AG08396 (cell line): ENCODE results near the gene C4orf50.
"Not testable (repeated sequence)": the region's sequence is repeated elsewhere in the genome, so short reads cannot be mapped to it uniquely, and the experiment has no call there.

ENCODE experiments used
- DNase-seq: peaks from one replicate; pipeline ENCODE4 v3.0.0; 2012; ENCODE audit warnings: low spot score, mixed read lengths

Gene C4orf50

DNA sequence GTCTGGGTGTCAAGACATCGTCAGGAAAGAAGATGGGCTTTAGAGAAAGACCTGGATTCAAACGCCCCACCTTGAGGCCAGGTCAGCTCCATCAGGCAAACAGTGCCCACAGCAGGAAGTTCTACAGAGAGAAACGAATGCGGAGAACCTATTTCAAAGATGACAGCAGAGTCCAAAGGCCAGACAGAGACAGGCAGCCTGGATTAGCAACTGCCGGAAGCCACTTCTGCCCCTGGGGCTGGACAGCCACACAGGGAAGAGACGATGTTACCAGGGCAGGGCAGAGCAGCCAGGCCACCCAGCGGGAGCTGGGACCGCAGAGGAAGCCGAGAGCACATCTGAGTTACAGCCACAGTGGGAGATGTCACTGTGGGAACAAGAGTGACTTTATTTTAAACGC, 1.2 kb downstream of the C4orf50 start:
- DNase-seq, result no peak

DNA sequence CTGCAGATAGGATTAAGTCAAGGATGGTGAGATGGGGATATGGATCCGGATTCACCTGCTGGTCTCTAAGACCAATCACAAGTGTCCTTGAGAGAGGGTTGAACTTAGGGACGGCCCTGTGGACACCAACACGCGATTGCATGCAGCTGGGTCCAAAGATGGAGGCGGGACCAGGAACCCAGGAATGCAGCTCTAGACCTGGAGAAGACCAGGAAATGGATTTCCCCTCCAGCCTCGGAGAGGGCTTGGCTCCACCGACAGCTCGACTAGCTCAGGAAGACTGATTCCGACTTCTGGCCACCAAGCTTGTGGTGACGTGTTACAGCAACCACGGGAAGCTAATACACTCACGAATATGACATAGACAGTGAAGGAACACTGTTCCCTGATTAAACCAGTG, 4.7 kb downstream of the C4orf50 start:
- DNase-seq, result no peak

DNA sequence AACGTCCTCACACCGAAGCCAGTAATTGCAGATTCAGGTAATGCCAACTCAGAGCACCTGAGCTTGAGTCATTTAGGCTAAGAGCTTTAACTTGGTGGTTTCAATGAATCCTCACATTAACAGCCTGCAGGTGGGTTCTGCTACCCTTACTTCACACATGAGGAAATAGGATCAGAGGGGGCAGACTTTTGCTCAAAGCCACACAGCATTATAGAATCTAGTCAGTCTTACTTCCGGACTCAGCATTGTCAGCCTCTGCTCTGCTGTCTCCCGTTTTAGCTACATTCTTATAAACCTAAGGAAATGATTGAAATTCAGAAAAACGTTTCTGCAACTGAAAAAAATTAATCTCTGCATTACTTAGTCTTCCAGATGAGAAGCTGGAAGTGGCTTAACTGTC, 6.0 kb downstream of the C4orf50 start:
- no peak for DNase-seq

DNA sequence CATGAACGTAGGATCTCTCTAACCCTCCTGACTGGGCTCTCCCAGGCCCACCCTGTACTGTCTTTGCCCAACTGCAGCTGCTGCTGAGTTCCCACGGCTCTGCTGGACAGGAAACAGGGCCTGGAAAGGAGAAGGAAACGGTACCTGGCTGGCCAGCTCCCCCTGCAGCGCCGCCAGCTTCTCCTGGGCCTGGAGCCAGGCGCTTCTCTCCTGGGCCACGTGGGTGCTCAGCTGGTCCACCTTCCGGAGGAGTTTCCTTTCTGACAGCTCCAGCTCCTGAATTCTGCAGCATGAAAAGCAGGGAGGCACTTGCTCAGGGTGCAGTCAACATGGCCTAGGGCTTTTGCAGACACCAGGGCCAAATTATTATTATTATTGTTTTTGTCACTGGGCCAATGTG, 6.5 kb downstream of the C4orf50 start:
- DNase-seq, result no peak

DNA sequence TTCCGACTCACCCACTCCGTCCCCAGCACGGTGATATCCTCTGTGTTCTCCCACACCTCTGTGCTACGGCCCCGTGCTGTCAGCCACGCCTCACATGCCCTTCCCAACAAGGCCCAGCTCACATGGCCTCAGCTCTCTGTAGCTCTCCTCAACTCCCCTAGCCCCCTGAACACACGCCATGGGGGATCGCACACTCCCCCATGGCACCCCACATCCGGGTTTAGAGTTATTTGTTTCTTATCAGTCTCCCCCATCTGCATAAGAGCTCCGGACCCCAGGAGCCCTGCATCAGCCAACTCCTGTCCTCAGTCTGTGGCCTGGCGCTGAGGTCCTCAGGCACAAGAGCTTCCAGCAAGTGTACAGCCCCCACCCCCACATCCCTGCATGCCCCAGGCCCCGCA, 7.0 kb downstream of the C4orf50 start:
- DNase-seq, result no peak

DNA sequence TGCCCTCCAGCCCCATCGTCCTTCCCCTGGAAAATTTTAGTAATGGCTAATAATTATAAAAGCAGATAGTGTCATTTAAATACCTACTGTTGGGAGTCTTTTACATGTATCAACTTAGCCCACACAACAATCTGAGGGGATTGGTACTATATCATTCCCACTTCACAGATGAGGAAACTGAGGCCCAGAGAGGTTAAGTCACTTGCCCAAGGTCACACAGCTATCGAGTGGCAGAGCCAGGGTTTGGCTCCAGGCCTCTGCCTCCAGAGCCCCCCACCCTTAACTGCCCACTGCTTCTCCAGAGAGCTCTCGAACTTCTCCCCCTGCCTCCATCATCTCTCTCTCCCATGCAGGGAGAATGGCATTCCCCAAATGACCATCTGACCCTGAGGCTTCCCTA, 7.4 kb downstream of the C4orf50 start:
- no peak for DNase-seq

DNA sequence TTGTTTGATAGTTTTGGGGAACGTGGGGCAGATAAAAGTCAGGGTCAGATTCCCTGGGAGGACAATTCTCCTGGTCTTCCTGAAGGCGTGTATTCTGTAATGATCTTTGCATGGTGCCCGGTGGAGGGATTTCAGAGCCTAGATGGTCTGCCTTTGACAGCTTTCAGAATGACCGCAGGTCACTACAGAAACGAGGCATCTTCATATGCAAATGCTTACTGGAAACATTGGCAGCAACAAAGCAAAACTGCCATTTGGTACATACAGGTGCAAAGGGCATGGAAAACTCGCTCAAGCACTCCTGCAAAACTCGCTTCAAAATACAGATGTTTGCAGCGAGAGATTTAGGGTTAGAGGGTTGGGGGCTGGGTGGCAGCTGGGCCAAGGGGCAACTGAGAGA, 8.8 kb downstream of the C4orf50 start:
- DNase-seq, result no peak

DNA sequence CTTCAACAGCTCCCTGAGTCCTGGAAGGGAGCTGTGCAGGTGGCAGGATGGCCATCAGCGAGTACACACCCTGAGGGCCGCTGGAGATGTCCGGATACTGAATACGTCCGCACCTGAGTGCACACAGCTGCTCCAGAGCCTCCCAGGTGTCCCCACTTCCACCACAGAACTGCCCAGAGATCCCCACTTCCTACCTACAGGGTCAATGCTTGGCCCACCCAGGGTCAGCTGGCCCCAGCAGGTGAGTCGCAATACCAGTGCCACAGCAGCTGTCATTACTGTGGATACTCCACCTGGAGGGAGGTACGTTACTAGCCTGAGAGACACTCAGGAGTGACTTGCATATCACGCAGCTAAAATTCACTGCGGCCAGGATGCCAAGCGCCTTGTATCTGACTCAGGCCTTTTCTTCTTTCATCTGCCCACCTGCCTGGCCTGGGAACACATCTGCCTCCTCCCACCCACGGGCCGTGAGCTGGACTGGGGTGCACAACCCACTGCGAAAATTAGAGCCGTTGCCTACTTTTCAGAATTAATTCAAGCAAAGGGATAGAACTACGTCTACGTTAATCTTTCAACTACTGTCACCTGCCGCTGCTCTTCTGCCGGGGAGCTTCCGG, 9.4 kb downstream of the C4orf50 start:
- DNase-seq, result no peak

DNA sequence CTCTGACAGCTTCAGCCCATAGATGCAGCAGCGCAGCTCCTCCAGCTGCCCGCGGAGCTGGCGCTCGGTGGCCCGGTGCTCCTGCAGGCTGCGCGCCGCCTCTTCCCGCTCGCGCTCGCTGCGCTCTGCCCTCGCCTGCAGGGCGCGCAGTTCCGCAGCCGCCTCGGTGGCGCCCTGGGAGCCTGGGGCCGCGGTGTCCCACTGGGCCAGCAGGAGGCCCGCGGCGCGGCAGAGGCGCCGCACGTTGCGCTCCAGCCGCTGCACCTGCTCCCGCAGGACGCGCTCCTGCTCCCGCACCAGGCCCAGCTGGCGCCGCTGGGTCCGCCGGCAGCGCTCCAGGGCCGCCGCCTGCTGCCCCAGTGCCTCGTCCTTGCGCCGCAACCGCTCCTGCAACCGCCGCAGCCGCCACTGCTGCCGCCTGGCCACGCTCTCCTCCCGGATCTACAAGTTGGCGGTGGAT, 10.1 kb downstream of the C4orf50 start:
- DNase-seq, result no peak

DNA sequence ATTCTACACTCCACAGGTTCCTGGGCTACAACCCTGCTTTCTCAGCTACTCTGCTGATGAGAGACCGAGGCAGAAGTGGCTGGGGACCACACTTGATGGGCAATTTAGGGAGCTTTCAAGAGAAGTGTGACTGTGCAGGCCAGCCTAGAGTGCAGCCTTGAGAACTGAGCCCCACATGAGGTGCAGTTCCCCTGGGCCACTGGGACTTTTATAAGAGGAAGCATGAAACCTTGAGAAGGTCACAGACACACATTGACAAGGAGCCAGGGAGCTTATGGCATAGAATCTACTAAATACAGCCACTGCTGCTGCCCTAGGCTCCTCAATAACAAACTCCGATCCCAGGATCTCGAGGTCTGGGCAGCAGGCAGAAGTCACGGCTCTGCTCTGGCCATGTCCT, 13.1 kb downstream of the C4orf50 start:
- no peak for DNase-seq

DNA sequence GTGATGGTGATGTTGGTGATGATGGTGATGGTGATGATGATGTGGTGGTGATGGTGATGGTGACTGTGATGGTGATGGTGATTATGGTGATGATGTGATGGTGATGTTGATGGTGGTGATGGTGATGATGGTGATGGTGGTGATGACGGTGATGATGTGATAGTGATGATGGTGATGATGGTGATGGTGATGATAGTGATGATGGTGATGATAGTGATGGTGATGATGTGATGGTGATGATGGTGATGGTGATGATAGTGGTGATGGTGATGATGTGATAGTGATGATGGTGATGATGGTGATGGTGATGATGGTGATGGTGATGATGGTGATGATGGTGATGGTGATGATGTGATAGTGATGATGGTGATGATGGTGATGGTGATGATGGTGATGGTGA, 14.7 kb downstream of the C4orf50 start:
- DNase-seq, result not testable (repeated sequence)

DNA sequence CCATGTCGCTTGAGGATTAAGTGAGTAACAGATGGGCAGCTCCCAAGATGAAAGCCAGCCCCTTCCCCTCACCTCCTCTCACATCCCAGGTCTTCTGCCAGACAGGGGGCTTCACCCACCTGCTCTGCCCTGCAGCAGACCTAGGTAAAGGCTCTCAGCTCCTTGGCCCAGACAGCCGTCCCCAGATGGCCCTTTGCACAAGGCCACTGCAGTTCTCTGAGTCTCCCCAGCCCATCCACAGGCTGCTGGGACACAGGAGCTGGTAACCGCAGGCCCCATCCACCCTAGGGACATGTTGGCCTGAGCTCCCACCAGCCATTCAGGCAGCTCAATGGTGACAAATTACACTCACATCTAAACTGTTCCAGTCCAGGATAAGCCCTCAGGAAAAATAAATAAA, 15.3 kb downstream of the C4orf50 start:
- DNase-seq, result no peak

DNA sequence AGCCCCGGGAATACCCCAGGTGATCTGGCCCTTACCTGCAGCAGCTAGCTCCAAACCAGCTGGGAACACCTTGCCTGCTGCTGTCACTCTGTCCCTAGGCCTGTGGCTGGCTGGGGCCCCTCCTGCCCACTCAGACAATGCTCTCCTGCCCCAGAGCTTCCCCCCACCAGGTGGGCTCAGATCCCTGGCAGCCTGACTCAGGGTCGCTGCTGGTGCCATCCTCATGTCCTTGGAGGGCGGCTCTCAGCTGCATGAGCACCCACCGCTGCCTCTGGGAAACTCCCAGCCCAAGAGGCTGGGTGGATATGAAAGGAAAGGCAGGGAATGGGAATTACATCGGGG, 15.8 kb downstream of the C4orf50 start:
- no peak for DNase-seq

DNA sequence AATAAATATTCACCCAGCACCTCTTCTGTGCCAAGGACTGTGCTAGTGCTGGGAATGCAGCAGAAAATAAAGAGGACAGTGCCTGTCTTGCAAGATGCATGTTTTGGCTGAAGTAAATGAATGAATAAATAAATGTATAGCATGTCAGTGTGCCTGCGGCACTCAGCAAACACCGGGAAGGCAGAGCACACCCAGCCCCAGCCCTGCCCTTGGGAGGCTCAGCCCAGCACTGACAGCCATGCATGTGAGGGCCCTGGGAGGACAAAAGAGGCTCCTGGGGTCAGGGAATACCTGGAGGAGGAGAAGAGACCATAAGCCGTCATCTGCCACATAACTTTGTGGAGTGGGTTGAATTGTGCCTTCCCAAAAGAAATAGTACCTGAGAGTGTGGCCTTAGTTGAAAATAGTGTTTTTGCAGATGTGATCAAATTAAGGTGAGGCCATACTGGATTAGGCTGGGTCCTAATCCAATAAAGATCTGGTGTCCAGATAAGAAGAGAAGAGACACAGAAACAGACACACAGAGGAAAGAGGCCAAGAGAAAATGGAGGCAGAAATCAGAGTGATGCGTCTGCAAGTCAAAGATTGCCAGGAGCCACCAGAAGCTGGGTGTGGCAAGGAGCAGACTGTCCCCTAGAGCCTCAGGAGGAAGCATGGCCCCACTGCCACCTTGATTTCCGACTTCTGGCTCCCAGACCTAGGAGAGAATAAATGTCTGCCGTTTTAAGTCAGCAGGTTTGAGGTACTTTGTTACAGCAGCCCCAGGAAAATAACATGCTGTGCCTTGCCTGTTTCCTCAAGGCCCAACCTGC, 16.3 kb downstream of the C4orf50 start:
- DNase-seq, result no peak

DNA sequence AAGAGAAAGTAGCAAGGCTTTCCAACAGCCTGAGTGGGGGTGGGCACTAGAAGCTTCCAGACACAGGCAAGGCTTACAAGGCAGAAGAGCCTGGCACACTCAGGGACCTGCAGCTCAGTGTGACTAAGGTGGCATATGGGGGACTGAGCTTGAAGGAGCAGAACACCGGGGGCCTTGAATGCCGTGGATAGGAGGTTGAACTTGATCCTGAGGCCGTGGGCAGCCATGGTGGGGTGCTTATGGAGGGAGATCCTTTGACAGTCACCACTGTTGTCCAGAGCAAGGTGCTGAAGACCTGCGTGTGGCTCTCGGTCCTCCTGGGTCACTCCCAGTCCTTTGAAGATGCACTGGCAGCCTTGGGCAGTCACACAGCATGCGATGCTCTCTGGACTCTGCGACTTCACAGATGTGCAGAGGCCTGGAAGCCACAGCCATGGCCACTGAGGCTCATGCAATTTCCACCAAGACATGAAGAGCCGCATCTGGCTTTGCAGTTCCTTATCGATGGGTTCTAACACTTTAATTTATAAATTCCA, 18.3 kb downstream of the C4orf50 start:
- DNase-seq, result no peak

DNA sequence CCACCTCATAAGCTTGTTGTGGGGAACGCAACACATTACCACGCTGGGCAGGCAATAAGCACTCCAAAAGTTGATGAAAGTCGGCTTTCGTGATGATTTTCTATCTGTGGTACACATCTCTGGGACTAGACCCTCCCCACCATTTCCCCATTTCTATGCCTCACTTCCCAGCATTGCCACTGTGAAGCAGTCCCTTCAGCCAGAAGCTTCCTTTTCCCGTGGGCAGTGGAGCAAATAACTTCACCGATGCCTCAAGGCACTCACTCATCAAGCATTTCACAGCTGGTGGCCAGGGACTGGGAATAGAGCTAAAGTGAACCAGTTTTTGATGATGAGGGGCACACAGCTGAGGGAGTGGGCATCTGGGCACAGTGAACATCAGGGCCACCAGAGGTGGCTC, 18.9 kb downstream of the C4orf50 start:
- DNase-seq, result no peak

DNA sequence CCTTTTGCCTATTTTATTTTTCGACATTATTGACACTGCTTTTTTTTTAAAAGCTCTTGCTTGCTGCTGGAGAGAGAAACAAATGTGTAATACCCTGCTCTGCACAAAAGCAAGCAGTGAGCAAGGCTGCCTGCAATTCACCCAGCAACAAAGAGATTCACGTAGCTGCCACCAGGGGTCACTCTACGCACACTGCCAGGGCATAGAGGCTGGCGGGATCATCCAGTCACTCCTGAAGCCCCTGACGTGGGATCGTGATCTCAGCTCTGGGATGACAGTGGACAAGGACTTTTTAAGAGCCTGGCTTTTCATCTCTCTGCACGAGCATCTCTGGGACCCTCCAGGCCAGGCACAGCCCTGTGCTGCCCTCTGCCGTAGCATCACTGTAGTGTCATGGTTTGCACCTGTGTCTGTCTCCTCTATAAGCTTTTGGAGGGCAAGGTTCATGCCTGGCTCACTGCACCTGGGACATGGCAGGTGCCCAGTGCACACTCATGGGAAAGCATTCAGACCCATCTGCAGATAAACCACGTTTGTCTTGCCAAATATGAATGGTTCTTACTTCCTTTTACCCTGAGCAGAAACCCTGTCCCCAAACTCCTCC, 19.8 kb downstream of the C4orf50 start:
- DNase-seq, result peak; percentile 77

DNA sequence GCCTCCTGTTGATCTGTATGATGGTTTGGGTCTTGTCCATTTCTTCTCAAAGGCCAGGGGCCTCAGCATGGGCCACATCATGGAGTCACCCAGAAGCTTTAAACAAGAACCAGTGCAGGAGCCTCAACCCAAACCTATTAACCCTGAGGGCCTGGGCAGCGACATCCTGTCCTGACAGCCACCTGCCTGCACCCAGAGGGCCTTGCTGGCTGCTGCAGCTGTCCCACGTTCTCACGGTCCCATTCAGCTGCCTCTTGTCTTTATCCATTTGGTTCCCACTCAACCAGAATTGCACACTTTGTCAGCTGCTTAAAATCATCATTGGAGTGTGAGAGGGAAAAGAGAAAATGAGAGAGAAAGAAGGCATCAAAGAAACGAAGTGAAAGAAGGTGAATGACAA, 21.6 kb downstream of the C4orf50 start:
- DNase-seq, result no peak

DNA sequence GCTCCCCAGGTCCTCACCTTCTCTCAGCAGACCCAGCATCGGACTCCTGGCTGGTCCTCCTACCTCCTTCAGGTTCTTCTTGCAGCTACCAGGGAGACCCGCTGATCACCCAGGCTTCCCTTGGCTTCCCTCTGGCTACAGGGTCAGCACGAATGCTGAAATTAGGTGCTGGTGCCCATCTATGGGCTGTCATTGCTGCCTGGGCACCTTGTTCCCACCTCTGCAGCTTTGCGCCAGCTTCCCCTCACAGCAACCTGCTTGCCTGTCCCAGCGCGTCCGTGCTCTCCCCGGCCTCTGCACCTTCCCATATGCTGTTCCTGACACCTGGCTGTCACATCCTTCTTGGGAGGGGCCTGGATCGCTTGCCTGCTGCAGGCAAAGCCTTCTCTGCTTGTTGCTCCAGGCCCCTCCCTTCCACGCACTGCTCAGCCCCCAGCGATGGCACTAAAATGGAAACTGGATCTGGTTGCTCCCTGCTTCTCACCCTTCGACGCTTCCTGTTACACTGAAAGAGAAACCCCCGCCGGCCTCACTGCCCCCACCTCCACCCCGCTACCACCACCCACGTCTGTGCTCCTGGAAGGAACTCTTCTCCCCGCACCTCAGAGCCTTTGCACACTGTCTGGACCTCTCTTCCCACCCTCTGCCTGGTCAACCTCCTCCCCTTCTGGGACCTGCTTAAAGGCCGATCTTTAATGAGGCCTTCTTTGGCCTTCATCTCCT, 22.2 kb downstream of the C4orf50 start:
- no peak for DNase-seq

DNA sequence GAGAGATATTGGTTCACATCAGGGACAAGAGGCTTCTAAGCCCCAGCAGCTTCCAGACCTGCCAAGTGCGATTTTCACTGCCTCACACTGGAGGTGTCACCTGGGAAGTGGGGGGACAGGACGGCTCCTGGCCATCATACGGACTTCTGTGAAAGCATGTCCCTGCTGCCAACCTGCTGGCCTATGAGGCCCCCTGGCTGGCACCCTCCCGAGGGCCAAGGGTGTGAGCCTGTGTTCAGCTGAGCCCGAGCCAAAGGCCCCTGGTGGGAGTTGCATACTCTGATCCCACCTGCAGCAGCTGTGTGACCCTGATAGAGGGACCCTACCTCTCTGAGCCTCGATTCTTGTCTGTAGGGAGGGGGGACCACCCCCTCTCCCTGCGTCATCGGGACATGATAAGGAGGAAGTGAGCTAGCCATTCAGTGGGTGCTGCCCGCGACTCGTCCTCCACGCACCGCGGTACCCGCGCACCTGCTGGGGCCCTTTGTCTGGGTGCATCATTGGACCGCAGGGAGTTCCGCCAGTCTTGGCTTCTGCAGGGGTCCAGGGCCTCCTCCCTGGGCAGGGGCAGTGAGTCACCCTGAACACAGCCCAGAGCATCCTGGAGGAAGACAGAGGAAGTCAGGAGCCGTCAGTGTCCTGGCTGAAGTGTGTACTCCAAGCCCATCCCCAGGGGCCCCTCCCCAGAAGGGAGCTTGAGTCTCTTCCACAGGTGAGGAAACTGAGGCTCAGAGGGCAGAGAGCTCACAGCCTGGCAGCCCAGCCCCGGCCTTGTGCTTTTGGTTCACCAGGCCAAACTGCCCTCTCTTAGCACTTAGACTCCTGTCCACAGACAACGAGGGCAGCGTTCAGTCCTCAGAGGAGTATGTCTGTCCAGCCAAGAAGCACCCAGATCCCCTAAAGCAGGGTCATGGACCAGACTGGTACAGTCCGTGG, 24.1 kb downstream of the C4orf50 start:
- no peak for DNase-seq

DNA sequence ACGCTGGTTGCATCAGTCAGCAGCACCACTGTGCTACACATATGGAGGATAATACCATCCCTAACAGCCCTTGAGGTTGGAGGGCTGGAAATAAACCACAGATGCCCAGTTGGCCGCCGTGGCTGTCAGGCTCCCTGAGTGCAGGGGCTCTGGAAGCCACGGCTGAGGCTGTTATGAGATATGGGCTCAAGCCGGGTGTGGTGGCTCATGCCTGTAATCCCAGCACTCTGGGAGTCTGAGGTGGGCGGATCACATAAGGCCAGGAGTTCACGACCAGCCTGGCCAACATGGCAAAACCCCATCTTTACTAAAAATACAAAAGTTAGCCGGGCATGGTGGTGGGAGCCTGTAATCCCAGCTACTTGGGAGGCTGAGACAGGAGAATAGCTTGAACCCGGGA, 24.9 kb downstream of the C4orf50 start:
- DNase-seq, result not testable (repeated sequence)
